GM18526 (cell line): ENCODE data around the gene WDR5.

Source experiments
- POLR2A ChIP-seq: IDR thresholded peaks from 3 replicates; pipeline ENCODE4 v1.6.1; 2011; ENCODE audit not compliant: insufficient read length; ENCODE audit errors: extremely low read depth

Gene WDR5

GRCh38 chr9:134149380-134149779 is 13.5 kb downstream of the WDR5 start:
- no peak for TF ChIP-seq POLR2A

DNA sequence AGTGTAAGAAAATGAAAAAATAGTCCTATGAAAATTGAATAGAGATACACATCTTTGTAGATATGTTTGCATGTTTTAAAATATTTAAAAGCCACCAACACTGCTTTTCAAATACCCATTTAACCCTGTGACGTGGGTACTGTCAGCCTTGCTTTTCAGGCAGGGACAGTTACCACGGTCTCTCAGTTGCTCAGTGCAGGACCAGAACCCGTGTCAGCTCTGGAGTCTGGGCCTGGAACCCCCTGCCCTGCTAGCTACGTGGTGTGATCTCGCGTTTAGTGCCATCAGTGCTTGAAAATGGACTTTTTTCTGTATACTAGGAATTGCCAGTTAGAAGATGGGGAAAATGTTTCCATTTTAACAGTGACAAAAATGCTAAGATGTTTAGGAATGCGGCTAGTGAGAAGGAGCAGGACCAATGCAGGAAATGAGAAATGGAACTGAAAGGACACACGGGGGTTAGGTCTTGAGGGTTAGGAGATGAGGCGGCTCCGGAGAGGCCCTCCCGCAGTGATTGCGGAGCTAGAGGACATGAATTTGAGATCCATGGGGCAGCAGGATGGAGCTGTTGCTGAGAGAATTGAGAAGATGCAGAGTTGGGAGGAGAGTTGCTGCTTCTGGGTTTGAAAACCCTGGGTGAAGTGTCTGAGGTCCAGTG is 14.8 kb downstream of the WDR5 start:
- TF ChIP-seq POLR2A = no peak

- TF ChIP-seq POLR2A = no peak
Observed at GRCh38 chr9:134152022-134152448, 16.2 kb downstream of the WDR5 start.

DNA sequence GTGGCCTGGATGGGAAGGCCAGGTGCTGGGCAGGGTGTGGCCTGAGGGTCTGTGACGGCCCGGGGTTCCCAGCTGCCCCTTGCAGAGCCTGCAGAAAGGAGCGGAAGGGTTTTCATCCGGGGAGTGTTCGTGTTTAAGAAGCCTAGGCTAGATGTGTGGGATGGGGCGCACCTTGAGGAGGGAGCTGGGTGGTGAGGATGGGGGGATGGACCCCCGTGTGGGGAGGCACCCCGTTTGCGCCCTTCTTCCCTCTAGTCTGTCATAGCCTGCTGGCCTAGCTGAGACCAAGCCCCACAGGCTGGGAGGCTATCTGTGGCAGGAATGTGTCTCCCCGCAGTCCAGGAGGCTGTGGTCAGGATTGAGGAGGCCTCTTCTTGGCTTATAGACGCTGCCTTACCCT is 16.6 kb downstream of the WDR5 start:
- no peak for TF ChIP-seq POLR2A

GRCh38 chr9:134153450-134153849 is 17.6 kb downstream of the WDR5 start:
- TF ChIP-seq POLR2A = no peak

DNA sequence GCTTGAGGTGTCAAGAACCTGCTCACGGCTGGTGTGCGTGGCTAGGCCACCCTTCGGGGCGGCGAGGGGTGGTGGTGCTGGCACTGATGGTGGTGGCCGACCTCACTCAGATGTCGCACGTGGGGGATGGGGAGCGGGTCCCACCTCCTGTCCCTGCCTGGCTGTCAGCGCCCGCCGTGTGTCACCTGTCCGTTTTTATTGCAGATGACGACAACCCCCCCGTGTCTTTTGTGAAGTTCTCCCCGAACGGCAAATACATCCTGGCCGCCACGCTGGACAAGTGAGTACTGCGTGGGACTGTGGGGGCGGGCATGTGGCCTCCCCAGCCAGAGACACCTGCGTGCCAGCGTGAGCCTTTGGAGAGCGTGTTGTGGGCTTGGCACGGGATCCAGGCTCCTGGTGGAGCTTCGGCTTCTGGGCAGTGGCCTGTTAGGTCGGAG is 18.4 kb downstream of the WDR5 start:
- TF ChIP-seq POLR2A = no peak

DNA sequence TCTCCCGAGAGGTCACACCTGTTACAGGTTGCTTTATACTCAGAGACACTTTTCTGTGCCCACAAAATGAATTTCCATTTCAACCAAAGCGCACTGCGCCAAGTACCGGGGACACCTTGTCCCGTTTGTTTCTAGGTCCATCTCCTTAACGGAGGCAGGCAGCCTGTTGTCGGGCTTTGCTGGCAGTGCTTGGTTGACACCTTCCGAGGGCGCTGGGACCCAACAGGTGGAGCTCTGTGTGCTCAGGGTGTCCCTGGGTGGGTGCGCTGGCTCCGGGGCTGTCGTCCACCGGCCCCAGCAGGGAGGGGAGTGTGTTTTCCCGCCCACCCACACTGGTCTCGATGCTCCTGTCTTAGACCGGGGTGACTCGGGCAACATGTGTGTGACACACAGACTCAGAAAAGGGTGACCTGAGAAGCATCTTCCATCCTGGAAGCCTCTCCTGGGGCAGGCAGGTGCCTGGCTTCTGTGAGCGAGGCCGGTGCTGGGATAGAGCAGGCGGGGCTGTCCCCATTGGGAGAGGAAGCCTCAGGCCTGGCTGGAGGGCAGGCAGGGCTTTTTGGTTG is 20.0 kb downstream of the WDR5 start:
- TF ChIP-seq POLR2A = no peak

- no peak for TF ChIP-seq POLR2A
Observed at GRCh38 chr9:134156564-134157377, 20.9 kb downstream of the WDR5 start.

- TF ChIP-seq POLR2A = no peak
Observed at GRCh38 chr9:134157378-134157885, 21.6 kb downstream of the WDR5 start.

- no peak for TF ChIP-seq POLR2A
Observed at GRCh38 chr9:134158242-134158641, 22.4 kb downstream of the WDR5 start.

GRCh38 chr9:134158753-134159392 is 23.0 kb downstream of the WDR5 start:
- no peak for TF ChIP-seq POLR2A

DNA sequence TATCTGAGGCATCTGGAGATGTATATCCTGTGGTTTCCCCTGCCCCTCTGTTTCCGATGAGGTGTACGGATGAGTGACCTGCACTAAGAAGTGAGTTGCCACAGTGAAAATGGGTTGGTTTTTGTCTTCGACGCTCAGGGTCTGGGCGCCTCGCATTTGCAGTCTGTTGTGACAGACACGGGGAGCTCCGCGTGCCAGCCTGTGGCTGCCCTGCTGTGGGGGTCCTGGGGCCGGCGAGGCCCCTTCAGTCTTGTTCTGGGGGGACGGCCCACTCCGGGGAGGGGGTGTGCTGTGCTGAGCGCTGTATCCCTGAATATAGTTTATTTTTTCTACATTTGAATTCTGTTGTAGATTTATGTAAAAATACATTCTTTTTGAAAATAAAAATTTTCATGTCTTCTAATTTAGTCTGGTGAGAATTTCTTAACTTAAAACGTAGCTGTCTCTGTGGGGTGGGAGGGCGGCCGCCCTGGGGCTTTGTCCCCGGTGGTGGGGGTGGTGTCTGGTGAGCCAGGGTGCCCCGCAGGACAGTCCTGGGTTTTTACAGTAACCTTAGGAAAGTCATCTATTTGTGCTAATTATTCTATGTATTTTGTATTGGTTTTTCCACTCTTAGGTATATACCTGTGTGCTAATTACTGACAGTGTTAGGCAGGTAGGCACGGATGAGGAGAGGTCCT is 23.8 kb downstream of the WDR5 start:
- no peak for TF ChIP-seq POLR2A

- TF ChIP-seq POLR2A = no peak
Observed at GRCh38 chr9:134161647-134162046, 25.8 kb downstream of the WDR5 start.

DNA sequence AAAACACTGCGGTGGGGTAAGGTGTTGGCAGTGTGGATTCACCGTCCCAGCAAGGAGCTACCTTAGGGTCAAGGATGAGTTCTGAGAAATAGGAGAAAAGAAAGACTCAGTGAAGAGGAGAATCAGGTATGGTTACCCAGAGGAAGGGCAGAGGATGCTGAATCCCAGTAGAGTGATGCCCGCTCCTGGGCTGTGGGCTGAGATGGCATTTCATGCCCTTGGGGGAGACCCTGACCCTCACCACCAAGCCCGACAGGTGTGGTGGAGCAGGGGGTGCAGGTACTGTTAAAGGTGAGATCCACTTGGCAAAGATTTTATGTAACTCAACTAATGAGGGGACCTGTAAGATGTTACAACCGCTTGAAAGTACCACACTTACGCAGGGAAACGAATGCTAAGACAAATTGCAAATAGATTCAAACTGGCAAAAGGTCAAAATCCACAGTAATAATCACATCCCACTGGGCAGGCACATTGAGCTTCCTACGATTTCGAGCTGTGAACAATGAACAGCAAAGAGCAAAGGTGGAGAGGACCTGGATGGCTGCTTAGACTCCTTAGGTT is 26.4 kb downstream of the WDR5 start:
- no peak for TF ChIP-seq POLR2A
